ENCODE data around the gene CCDC146. TPM values are rescaled to one million over a fixed set of nuclear protein-coding genes. Genes with fewer than 3 reads are reported as not detected.
"Not testable (repeated sequence)": the region's sequence is repeated elsewhere in the genome, so short reads cannot be mapped to it uniquely, and the experiment has no call there.

Gene CCDC146
- total RNA-seq, 1 experiment from 2014 or later: 14.6 TPM

DNA sequence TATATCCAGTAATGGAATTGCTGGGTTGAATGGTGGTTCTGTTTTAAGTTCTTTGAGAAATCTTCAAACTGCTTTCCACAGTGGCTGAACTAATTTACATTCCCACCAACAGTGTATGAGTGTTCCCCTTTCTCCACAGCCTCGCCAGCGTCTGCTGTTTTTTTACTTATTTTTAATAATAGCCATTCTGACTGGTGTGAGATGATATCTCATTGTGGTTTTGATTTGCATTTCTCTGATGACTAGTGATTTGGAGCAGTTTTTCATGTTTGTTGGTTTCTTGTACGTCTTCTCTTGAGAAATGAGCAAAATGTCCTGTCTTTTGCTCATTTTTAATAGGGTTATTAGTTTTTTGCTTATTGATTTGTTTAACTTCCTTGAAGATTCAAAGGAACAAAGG lies 21.9 kb upstream of the CCDC146 start:
- H4K20me1 ChIP-seq (ENCODE audit: insufficient read depth, low read depth, low read length); H3K27me3 ChIP-seq (ENCODE audit: low read length); H2AFZ ChIP-seq (ENCODE audit: low read length); DNase-seq; H3K4me1 ChIP-seq (ENCODE audit: low read length); H3K9me2 ChIP-seq (replicated peaks; ENCODE audit: insufficient read depth, low read length); H3K27ac ChIP-seq (ENCODE audit: low read length); H3K4me3 ChIP-seq (ENCODE audit: low read length); H3K9ac ChIP-seq (ENCODE audit: low read length); H3K9me3 ChIP-seq (ENCODE audit: low read length); H3K4me2 ChIP-seq (ENCODE audit: low read depth, low read length, poor library complexity, severe bottlenecking); H3K36me3 ChIP-seq (ENCODE audit: insufficient read depth, low read length); H3K79me2 ChIP-seq (ENCODE audit: low read length): not testable (repeated sequence)

- H3K4me2 ChIP-seq (ENCODE audit: low read depth, low read length, poor library complexity, severe bottlenecking); H3K27me3 ChIP-seq (ENCODE audit: low read length); H3K9me3 ChIP-seq (ENCODE audit: low read length); H3K79me2 ChIP-seq (ENCODE audit: low read length); H2AFZ ChIP-seq (ENCODE audit: low read length); H3K9ac ChIP-seq (ENCODE audit: low read length); H4K20me1 ChIP-seq (ENCODE audit: insufficient read depth, low read depth, low read length); H3K4me1 ChIP-seq (ENCODE audit: low read length); H3K9me2 ChIP-seq (replicated peaks; ENCODE audit: insufficient read depth, low read length); H3K36me3 ChIP-seq (ENCODE audit: insufficient read depth, low read length); H3K4me3 ChIP-seq (ENCODE audit: low read length); DNase-seq; H3K27ac ChIP-seq (ENCODE audit: low read length): not testable (repeated sequence)
Measured at GRCh38 chr7:77101187-77101586, 21.2 kb upstream of the CCDC146 start.

- not testable (repeated sequence) for H3K27me3 ChIP-seq (ENCODE audit: low read length); H2AFZ ChIP-seq (ENCODE audit: low read length); H3K27ac ChIP-seq (ENCODE audit: low read length); H3K9ac ChIP-seq (ENCODE audit: low read length); H3K36me3 ChIP-seq (ENCODE audit: insufficient read depth, low read length); H4K20me1 ChIP-seq (ENCODE audit: insufficient read depth, low read depth, low read length); H3K4me1 ChIP-seq (ENCODE audit: low read length); DNase-seq; H3K4me3 ChIP-seq (ENCODE audit: low read length); H3K9me3 ChIP-seq (ENCODE audit: low read length); H3K4me2 ChIP-seq (ENCODE audit: low read depth, low read length, poor library complexity, severe bottlenecking); H3K79me2 ChIP-seq (ENCODE audit: low read length); H3K9me2 ChIP-seq (replicated peaks; ENCODE audit: insufficient read depth, low read length)
Measured at GRCh38 chr7:77102671-77103070, 19.7 kb upstream of the CCDC146 start.

- H3K27me3 ChIP-seq (ENCODE audit: low read length); H2AFZ ChIP-seq (ENCODE audit: low read length); H3K79me2 ChIP-seq (ENCODE audit: low read length); H3K4me3 ChIP-seq (ENCODE audit: low read length); H3K36me3 ChIP-seq (ENCODE audit: insufficient read depth, low read length); H3K4me2 ChIP-seq (ENCODE audit: low read depth, low read length, poor library complexity, severe bottlenecking); H3K9me2 ChIP-seq (replicated peaks; ENCODE audit: insufficient read depth, low read length); H3K9ac ChIP-seq (ENCODE audit: low read length); H3K27ac ChIP-seq (ENCODE audit: low read length); DNase-seq; H4K20me1 ChIP-seq (ENCODE audit: insufficient read depth, low read depth, low read length); H3K4me1 ChIP-seq (ENCODE audit: low read length); H3K9me3 ChIP-seq (ENCODE audit: low read length): not testable (repeated sequence)
Measured at GRCh38 chr7:77105904-77106303, 16.5 kb upstream of the CCDC146 start.

GRCh38 chr7:77107659-77108058 lies 14.8 kb upstream of the CCDC146 start:
- not testable (repeated sequence) for H3K9me3 ChIP-seq (ENCODE audit: low read length); H3K9me2 ChIP-seq (replicated peaks; ENCODE audit: insufficient read depth, low read length); DNase-seq; H3K4me2 ChIP-seq (ENCODE audit: low read depth, low read length, poor library complexity, severe bottlenecking); H4K20me1 ChIP-seq (ENCODE audit: insufficient read depth, low read depth, low read length); H3K27me3 ChIP-seq (ENCODE audit: low read length); H3K36me3 ChIP-seq (ENCODE audit: insufficient read depth, low read length); H3K27ac ChIP-seq (ENCODE audit: low read length); H3K9ac ChIP-seq (ENCODE audit: low read length); H2AFZ ChIP-seq (ENCODE audit: low read length); H3K79me2 ChIP-seq (ENCODE audit: low read length); H3K4me3 ChIP-seq (ENCODE audit: low read length); H3K4me1 ChIP-seq (ENCODE audit: low read length)

GRCh38 chr7:77108362-77108761 lies 14.1 kb upstream of the CCDC146 start:
- H3K27me3 ChIP-seq (ENCODE audit: low read length); DNase-seq; H3K27ac ChIP-seq (ENCODE audit: low read length); H3K9ac ChIP-seq (ENCODE audit: low read length); H2AFZ ChIP-seq (ENCODE audit: low read length); H3K36me3 ChIP-seq (ENCODE audit: insufficient read depth, low read length); H3K4me3 ChIP-seq (ENCODE audit: low read length); H3K4me1 ChIP-seq (ENCODE audit: low read length); H3K79me2 ChIP-seq (ENCODE audit: low read length); H3K9me2 ChIP-seq (replicated peaks; ENCODE audit: insufficient read depth, low read length); H4K20me1 ChIP-seq (ENCODE audit: insufficient read depth, low read depth, low read length); H3K9me3 ChIP-seq (ENCODE audit: low read length); H3K4me2 ChIP-seq (ENCODE audit: low read depth, low read length, poor library complexity, severe bottlenecking): not testable (repeated sequence)

DNA sequence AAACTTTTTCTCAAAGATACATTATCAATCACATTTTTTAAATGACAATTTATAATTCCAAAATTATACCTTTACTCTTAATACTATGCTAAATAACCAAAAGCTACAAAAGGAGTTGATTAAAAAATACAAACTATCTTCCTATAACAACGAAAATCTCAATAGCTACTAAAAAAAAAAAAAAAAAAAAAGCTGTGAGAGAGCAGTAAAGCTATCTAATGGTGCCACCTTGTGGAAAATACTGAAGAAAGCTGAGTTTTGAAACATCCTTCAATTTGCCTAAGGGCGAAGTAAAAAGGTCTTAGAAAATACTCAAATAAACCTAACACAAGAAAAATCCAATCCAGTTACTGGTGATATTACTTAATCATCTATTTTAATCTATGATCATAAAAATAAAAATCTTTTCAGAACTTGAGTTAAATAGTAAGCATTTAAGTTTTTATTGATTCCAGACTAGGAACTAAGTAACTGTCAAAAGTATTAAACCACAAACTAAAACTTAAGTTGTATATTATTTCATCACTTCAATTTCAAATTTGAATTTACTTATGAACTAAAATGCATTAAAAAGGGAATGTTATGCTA lies 9.6 kb upstream of the CCDC146 start:
- not testable (repeated sequence) for H2AFZ ChIP-seq (ENCODE audit: low read length); H3K27me3 ChIP-seq (ENCODE audit: low read length); H3K9ac ChIP-seq (ENCODE audit: low read length); H3K9me3 ChIP-seq (ENCODE audit: low read length); H4K20me1 ChIP-seq (ENCODE audit: insufficient read depth, low read depth, low read length); H3K4me2 ChIP-seq (ENCODE audit: low read depth, low read length, poor library complexity, severe bottlenecking); H3K36me3 ChIP-seq (ENCODE audit: insufficient read depth, low read length); H3K4me1 ChIP-seq (ENCODE audit: low read length); H3K4me3 ChIP-seq (ENCODE audit: low read length); H3K27ac ChIP-seq (ENCODE audit: low read length); H3K9me2 ChIP-seq (replicated peaks; ENCODE audit: insufficient read depth, low read length); H3K79me2 ChIP-seq (ENCODE audit: low read length)
- peak; percentile 69 for DNase-seq

GRCh38 chr7:77125486-77125885 lies 3.1 kb downstream of the CCDC146 start:
- H3K4me2 ChIP-seq (ENCODE audit: low read depth, low read length, poor library complexity, severe bottlenecking); H4K20me1 ChIP-seq (ENCODE audit: insufficient read depth, low read depth, low read length); H3K9ac ChIP-seq (ENCODE audit: low read length); H3K27me3 ChIP-seq (ENCODE audit: low read length); H3K79me2 ChIP-seq (ENCODE audit: low read length); H3K36me3 ChIP-seq (ENCODE audit: insufficient read depth, low read length); H3K9me3 ChIP-seq (ENCODE audit: low read length); H3K4me3 ChIP-seq (ENCODE audit: low read length); H2AFZ ChIP-seq (ENCODE audit: low read length); H3K27ac ChIP-seq (ENCODE audit: low read length); H3K9me2 ChIP-seq (replicated peaks; ENCODE audit: insufficient read depth, low read length): not testable (repeated sequence)
- DNase-seq: peak; percentile 58
- H3K4me1 ChIP-seq (ENCODE audit: low read length): peaks cover 27% of the 10 kb centered on the region

DNA sequence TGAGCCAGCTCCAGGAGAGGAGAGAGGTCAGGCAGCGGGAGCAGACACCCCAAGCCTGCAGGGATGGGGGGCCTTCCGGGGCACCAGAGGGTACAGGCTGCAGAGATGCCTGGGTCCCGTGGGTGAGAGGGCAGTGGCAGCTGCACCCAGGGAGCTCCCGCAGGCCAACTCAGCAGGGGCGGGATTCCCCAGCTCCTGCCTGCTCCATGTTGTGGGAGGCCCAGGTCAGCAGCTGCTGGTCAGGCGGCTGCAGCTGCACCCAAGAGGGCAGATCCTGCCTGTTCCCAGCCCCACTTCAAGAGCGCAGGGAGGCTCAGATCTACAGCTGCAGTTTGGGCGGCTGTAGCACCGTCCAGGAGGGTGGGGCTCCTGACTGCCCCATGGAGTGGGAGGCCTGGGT lies 4.6 kb downstream of the CCDC146 start:
- not testable (repeated sequence) for H3K4me2 ChIP-seq (ENCODE audit: low read depth, low read length, poor library complexity, severe bottlenecking); H3K9me3 ChIP-seq (ENCODE audit: low read length); H2AFZ ChIP-seq (ENCODE audit: low read length); H3K4me3 ChIP-seq (ENCODE audit: low read length); H4K20me1 ChIP-seq (ENCODE audit: insufficient read depth, low read depth, low read length); H3K79me2 ChIP-seq (ENCODE audit: low read length); H3K27me3 ChIP-seq (ENCODE audit: low read length); H3K9me2 ChIP-seq (replicated peaks; ENCODE audit: insufficient read depth, low read length); H3K36me3 ChIP-seq (ENCODE audit: insufficient read depth, low read length); H3K27ac ChIP-seq (ENCODE audit: low read length)
- peak; percentile 29 for DNase-seq
- H3K9ac ChIP-seq (ENCODE audit: low read length): peak overlapping the region; percentile 33; the same call in 1 of the 2 replicates
- peaks cover 25% of the 10 kb centered on the region for H3K4me1 ChIP-seq (ENCODE audit: low read length)

Data from Karpas-422 (cell line).